Mucosa of descending colon (tissue), 3 donors: ENCODE measurements around the gene SMPD3. TPM values are rescaled to one million over a fixed set of nuclear protein-coding genes. Genes with fewer than 3 reads are reported as not detected.

Experiments used
- ATAC-seq: fragments of 200-7000 bp; cut with Tn5 transposase; one replicate; pipeline ENCODE4 v1.9.1; 2020; ENCODE audit warnings: mild to moderate bottlenecking, moderate library complexity
- DNase-seq, 3 donors: peaks; one replicate each; pipeline ENCODE4 v3.0.0-alpha.2; 2020
- H3K36me3 ChIP-seq: fragments of 200-600 bp; one replicate; pipeline ENCODE4 v1.8.0; 2021; ENCODE audit warnings: low read depth, mild to moderate bottlenecking
- H3K4me1 ChIP-seq: fragments of 200-600 bp; one replicate; pipeline ENCODE4 v1.8.0; 2021; ENCODE audit warnings: low read depth, mild to moderate bottlenecking
- H3K4me3 ChIP-seq: fragments of 200-600 bp; one replicate; pipeline ENCODE4 v1.8.0; 2021; ENCODE audit warnings: mild to moderate bottlenecking
- H3K9me3 ChIP-seq: fragments of 200-600 bp; one replicate; pipeline ENCODE4 v1.8.0; 2021; ENCODE audit warnings: mild to moderate bottlenecking
- CTCF ChIP-seq: fragments of 200-600 bp; IDR thresholded peaks from one replicate; pipeline ENCODE4 v1.8.0; 2022; ENCODE audit warnings: antibody characterized with exemption, mild to moderate bottlenecking
- intact Hi-C, 2 donors: fragments of 100-400 bp; cut with DNase I in 1 of 2; cut with micrococcal nuclease in 1 of 2; formaldehyde crosslinking; loops; one replicate each; pipeline versions ENCODE4 v1.11.0 to v1.11.1; 2022; cut with DNase I, micrococcal nuclease
- total RNA-seq, 3 donors: library from RNA; stranded (reverse); fragmentation: NEBNext Ultra II Directional in 2 of 3; extraction: Animal tissue kit (Norgen Biotek cat#: 25700) in 2 of 3; gene quantifications; one replicate each; pipeline versions ENCODE4 v1.2.1 to v1.2.4, GENCODE V29; 2021 to 2023
- donor health status: DM: no; HTN: no; CAD: no; lungs with moderate emphysema.
- donor health status: DM: no; HTN: no; CAD: no.
- donor health status: DM: no; HTN: yes; CAD: no.

The SMPD3 gene
- total RNA-seq, 3 donors from 2014 or later: 31.8 to 82.7 (median 62.3) TPM

- ATAC-seq (no peak), DNase-seq (no peak)
- no peaks in the 10 kb centered on the region for H3K9me3 ChIP-seq
- no peak for TF ChIP-seq CTCF
- intact Hi-C loops: no loop called here
- H3K4me3 ChIP-seq: no peak overlapping the region
- H3K36me3 ChIP-seq: no peaks in the 10 kb centered on the region
- H3K4me1 ChIP-seq: no peaks in the 10 kb centered on the region
Measured at GRCh38 chr16:68343137-68343536, 105.2 kb downstream of the SMPD3 start.

- no peak for ATAC-seq
- no peaks in the 10 kb centered on the region for H3K9me3 ChIP-seq
- no peaks in the 10 kb centered on the region for H3K4me1 ChIP-seq
- H3K36me3 ChIP-seq: no peaks in the 10 kb centered on the region
- intact Hi-C loops: no loop called here
- no peak overlapping the region for H3K4me3 ChIP-seq
- no peak for DNase-seq
- TF ChIP-seq CTCF: no peak
Measured at GRCh38 chr16:68342620-68343019, 105.7 kb downstream of the SMPD3 start.

- TF ChIP-seq CTCF: no peak
- no peaks in the 10 kb centered on the region for H3K36me3 ChIP-seq
- intact Hi-C loops: no loop called here
- DNase-seq (no peak), ATAC-seq (no peak)
- H3K9me3 ChIP-seq: no peaks in the 10 kb centered on the region
- no peaks in the 10 kb centered on the region for H3K4me1 ChIP-seq
- no peak overlapping the region for H3K4me3 ChIP-seq
Measured at GRCh38 chr16:68339214-68339613, 109.1 kb downstream of the SMPD3 start.

- H3K4me3 ChIP-seq: no peak overlapping the region
- ATAC-seq: no peak
- DNase-seq: no peak
- H3K36me3 ChIP-seq: no peaks in the 10 kb centered on the region
- no peak for TF ChIP-seq CTCF
- intact Hi-C loops: no loop called here
- no peaks in the 10 kb centered on the region for H3K4me1 ChIP-seq
- H3K9me3 ChIP-seq: no peaks in the 10 kb centered on the region
Measured at GRCh38 chr16:68338326-68339119, 109.8 kb downstream of the SMPD3 start.

GRCh38 chr16:68335175-68335574 is 113.1 kb downstream of the SMPD3 start:
- no peaks in the 10 kb centered on the region for H3K4me1 ChIP-seq
- intact Hi-C loops: no loop called here
- H3K4me3 ChIP-seq: no peak overlapping the region
- ATAC-seq (no peak), DNase-seq (no peak)
- no peak for TF ChIP-seq CTCF
- H3K9me3 ChIP-seq: no peaks in the 10 kb centered on the region
- no peaks in the 10 kb centered on the region for H3K36me3 ChIP-seq
